Esophagus squamous epithelium (tissue), 5 donors: ENCODE measurements around the gene CIZ1. TPM values are rescaled to one million over a fixed set of nuclear protein-coding genes. Genes with fewer than 3 reads are reported as not detected.

Experiments
- DNase-seq: peaks from one replicate; lab custom pipeline; 2025; lab: John Stamatoyannopoulos, UW
- H3K27ac ChIP-seq, 4 donors: fragments of 200-600 bp; sonication (generic); one replicate each; pipeline ENCODE4 v1.5.1; 2016 to 2019; ENCODE audit warnings: mild to moderate bottlenecking in 1 of 4
- H3K27me3 ChIP-seq, 4 donors: fragments of 200-600 bp; sonication (generic); 1 replicate in 3 of 4; 2 replicates in 1 of 4; pipeline versions ENCODE4 v1.5.1 to v1.6.0; 2017 to 2021; ENCODE audit warnings: antibody characterized with exemption in 1 of 4
- H3K36me3 ChIP-seq, 3 donors: fragments of 200-600 bp; sonication (generic); one replicate each; pipeline ENCODE4 v1.5.1; 2016 to 2019
- H3K4me1 ChIP-seq, 3 donors: fragments of 200-600 bp; sonication (generic); one replicate each; pipeline ENCODE4 v1.5.1; 2017 to 2019
- H3K4me3 ChIP-seq, 4 donors: fragments of 200-600 bp; sonication (generic); 1 replicate in 3 of 4; 2 replicates in 1 of 4; pipeline ENCODE4 v1.5.1; 2016 to 2019; ENCODE audit warnings: mild to moderate bottlenecking in 2 of 4, moderate library complexity in 1 of 4
- H3K9me3 ChIP-seq, 3 donors: fragments of 200-600 bp; sonication (generic); one replicate each; pipeline ENCODE4 v1.5.1; 2016 to 2019
- CTCF ChIP-seq, 6 experiments: fragments of 450-650 bp in 4 of 6; fragments of 200-600 bp in 2 of 6; sonication (generic) in 2 of 6; IDR thresholded peaks; one replicate each; pipeline ENCODE4 v1.5.1; 2016 to 2019; ENCODE audit warnings: antibody characterized with exemption in 6 of 6, mild to moderate bottlenecking in 4 of 6, moderate library complexity in 4 of 6
- POLR2A ChIP-seq, 4 donors: fragments of 450-650 bp; IDR thresholded peaks; one replicate each; pipeline ENCODE4 v1.6.1; 2017; ENCODE audit warnings: antibody characterized with exemption in 4 of 4, mild to moderate bottlenecking in 4 of 4, moderate library complexity in 3 of 4
- WGBS, 2 donors: methylation state at CpG; one replicate each; pipeline ENCODE4 v1.1.5; 2018; 5-methylcytosine and 5-hydroxymethylcytosine counted together
- intact Hi-C: fragments of 100-400 bp; cut with DNase I; formaldehyde crosslinking; loops from one replicate; pipeline ENCODE4 v1.15.0; 2022
- total RNA-seq, 4 donors: library from RNA; depleted of rRNA; stranded (reverse); fragments of >200 nt; gene quantifications; one replicate each; pipeline ENCODE4 v1.1.0, GENCODE V29; 2016
- donor health status: DM: yes; HTN: yes; CAD: no.

Gene CIZ1
- total RNA-seq, 4 donors from 2014 or later, result 31.0 to 74.6 (median 43.7) TPM

DNA sequence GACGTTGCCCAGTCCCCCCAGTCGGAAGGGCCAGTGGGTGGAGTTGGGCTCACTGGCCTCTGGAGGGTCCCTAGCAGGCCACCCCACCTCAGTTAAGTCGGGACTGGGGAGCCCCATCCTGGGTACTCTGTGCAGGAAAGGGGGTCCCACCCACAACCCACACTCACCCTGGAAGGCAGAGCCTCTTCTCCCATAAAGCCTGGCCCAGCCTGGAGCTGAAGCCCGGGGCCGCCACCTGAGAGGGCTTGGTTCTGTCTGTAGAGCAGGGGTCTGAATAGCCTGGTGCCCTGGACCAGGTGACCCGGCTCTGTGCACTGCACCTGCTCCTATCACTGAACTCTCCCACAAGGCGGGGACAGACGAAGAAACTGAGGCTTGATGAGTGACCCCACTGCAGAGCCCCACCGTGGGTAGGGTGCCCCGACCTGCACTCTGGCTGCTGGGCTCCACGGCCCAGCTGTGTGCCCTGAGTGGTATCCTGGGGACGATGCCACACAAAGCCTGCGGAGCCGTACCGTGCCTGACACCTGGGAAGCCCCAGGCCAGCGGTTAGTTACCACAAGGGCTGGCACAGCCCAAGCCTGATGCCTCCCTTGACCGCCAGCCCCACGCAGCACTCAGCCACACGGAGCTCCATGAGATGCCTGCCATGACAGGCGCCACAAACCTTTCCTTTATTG, 71.2 kb downstream of the CIZ1 start:
- Histone ChIP-seq H3K27me3 (no peaks in the 10 kb centered on the region), H3K27ac (no peak overlapping the region), H3K9me3 (no peaks in the 10 kb centered on the region), H3K36me3 (peaks cover 9 to 61% (median 32%) of the 10 kb centered on the region in 3 donors), H3K4me1 (peaks cover 4 to 23% (median 5%) of the 10 kb centered on the region in 3 donors), H3K4me3 (no peak overlapping the region)
- intact Hi-C loops, result no loop called here
- 65 to 72% methylated on average over 3 to 4 of the region's 20 CpGs for WGBS, 2 donors
- no peak for DNase-seq
- TF ChIP-seq POLR2A (IDR thresholded peaks at IDR 0.05) (no peak), CTCF (IDR thresholded peaks at IDR 0.05) (no peak)

DNA sequence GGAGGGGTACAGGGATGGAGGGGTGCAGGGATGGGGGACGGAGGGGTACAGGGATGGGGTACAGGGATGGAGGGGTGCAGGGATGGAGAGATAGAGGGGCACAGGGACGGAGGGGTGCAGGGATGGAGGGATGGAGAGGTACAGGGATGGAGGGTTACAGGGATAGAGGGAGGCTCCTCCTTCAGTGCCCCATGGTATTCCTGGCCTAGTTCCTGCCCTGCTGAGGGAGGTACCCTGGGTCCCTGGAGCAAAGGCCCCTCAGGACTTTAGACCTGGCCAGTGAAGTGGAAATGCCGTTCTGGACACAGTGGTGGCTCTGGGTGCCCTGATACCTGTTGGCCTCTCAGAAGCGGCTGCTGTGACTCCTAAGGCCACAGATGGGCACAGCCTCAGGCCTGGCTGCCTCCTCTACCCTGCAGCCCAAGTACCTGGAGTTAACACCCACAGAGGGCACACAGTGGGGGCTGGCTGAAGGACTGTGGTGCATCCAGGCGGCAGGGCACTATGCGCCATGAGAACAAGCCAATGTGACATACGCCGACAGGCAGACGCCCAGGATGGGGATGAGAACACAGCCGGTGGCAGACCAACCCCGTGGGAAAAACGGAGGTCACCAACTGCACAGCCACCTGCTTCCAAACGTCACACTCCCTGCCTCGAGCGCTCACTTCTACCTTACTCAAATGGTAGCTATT, 72.3 kb downstream of the CIZ1 start:
- 66 to 70% methylated on average over 12 to 14 of the region's 15 CpGs for WGBS, 2 donors
- Histone ChIP-seq H3K36me3 (peaks cover 9 to 65% (median 25%) of the 10 kb centered on the region in 3 donors), H3K4me1 (peaks cover 0 to 12% (median 5%) of the 10 kb centered on the region in 3 donors), H3K9me3 (no peaks in the 10 kb centered on the region), H3K4me3 (no peak overlapping the region), H3K27ac (no peak overlapping the region), H3K27me3 (no peaks in the 10 kb centered on the region)
- intact Hi-C loops, result loop anchor here (10.0 kb wide), 1 partner anchor 84 kb away; no protein-coding TSS in a partner anchor
- TF ChIP-seq POLR2A (IDR thresholded peaks at IDR 0.05) (no peak), CTCF (IDR thresholded peaks at IDR 0.05) (no peak)
- no peak for DNase-seq

GRCh38 chr9:128118472-128118857, 72.9 kb downstream of the CIZ1 start:
- no peak overlapping the region for H3K27ac ChIP-seq
- TF ChIP-seq POLR2A (IDR thresholded peaks at IDR 0.05) (no peak), CTCF (IDR thresholded peaks at IDR 0.05) (no peak)
- DNase-seq, result no peak
- H3K4me3 ChIP-seq, result no peak overlapping the region
- H3K9me3 ChIP-seq, result no peaks in the 10 kb centered on the region
- H3K4me1 ChIP-seq, result peaks cover 0 to 12% (median 5%) of the 10 kb centered on the region in 3 donors
- H3K36me3 ChIP-seq, result peaks cover 9 to 65% (median 22%) of the 10 kb centered on the region in 3 donors
- 41 to 58% methylated on average over 3 of the region's 3 CpGs for WGBS, 2 donors
- intact Hi-C loops, result loop anchor here (10.0 kb wide), 1 partner anchor 84 kb away; no protein-coding TSS in a partner anchor
- H3K27me3 ChIP-seq, result no peaks in the 10 kb centered on the region

DNA sequence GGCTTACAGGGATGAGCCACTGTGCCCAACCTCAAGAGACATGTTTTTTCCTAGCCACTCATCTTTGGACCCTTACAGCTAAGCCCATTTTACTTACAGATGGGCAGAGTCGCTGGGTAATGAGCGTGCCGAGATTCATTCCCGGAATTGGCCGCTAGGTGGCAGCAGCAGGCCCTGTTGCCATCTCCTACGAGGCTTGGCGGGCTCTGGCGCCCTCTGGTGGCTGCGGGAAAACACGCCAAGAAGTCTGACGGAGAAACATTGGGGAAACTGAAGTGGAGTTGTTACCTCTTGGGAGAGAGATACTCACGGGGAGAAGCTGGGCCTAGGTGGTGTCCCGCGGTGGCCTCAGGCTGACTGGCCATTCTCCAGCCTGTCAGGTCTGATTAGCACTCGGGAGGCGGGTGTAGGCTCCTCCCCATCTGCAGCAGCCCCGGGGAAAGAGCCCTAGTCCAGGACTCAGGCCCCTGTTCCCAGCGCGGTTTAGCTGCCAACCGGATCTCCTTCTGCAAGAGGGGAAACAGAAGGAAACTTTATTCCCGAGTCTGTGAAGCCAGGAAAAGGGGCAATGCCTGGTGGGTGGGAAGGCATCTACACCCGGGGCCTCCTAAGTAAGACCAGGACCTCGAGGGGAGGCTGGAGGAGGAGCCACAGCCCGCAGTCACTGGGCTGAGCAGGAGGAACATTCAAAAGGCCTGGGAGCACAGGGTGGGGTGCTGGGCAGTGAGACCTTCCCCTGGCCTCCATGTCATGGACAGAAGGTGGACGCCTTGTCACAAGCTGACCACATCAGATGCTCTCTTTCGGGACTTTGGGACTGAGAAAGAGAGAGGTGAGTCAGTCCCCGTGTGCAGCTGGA, 73.5 kb downstream of the CIZ1 start:
- H3K36me3 ChIP-seq, result peaks cover 7 to 64% (median 18%) of the 10 kb centered on the region in 3 donors
- peaks cover 0 to 12% (median 5%) of the 10 kb centered on the region in 3 donors for H3K4me1 ChIP-seq
- DNase-seq, result peak; percentile 56
- TF ChIP-seq CTCF (IDR thresholded peaks at IDR 0.05) (peak; percentile 100), POLR2A (IDR thresholded peaks at IDR 0.05) (no peak)
- H3K9me3 ChIP-seq, result no peaks in the 10 kb centered on the region
- no peak overlapping the region for H3K27ac ChIP-seq
- H3K27me3 ChIP-seq, result no peaks in the 10 kb centered on the region
- H3K4me3 ChIP-seq, result peak overlapping the region in 1 of 4 donors; percentile 4
- intact Hi-C loops, result loop anchor here (10.0 kb wide), 1 partner anchor 83 kb away; no protein-coding TSS in a partner anchor
- WGBS, 2 donors, result 7 to 10% methylated on average over 13 to 14 of the region's 27 CpGs
